SH-SY5Y (cell line): ENCODE results near the gene ISG20L2.

ENCODE experiments used
- GATA2 ChIP-seq: IDR thresholded peaks from 2 replicates; pipeline ENCODE4 v1.6.1; 2011; ENCODE audit warnings: mild to moderate bottlenecking, low read depth, low read length
- GATA3 ChIP-seq: IDR thresholded peaks from 2 replicates; pipeline ENCODE4 v1.6.1; 2011; ENCODE audit warnings: low read depth, mild to moderate bottlenecking, low read length, moderate library complexity

DNA sequence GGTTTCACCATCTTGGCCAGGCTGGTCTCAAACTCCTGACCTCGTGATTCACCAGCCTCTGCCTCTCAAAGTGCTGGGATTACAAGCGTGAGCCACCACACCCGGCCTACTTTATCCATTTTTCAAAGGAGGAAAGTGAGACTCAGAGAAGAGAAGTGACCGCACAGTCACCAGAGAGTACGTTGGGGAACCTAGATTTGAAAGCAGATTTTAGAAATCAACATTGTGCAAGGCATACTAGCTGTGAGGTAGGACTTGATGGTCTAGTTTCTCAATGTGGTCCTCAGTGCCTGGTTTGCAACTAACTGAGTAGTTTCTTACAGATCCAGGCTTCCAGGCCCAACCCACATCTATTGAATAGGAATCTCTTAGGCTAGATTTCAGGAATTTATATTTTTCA is 37.1 kb upstream of the ISG20L2 start:
- TF ChIP-seq GATA2 (no peak), GATA3 (no peak)
